IPS-NIHi11 (cell line): ENCODE data around the gene TMC1.
A peak's percentile ranks its signal among the peaks of the same experiment; 100 is the strongest.
"Not testable (repeated sequence)": the region's sequence is repeated elsewhere in the genome, so short reads cannot be mapped to it uniquely, and the experiment has no call there.

Experiments used
- DNase-seq: peaks from one replicate; pipeline ENCODE4 v3.0.0; 2012; ENCODE audit warnings: mixed read lengths, low spot score

The TMC1 gene

GRCh38 chr9:72526901-72527800, 5.7 kb downstream of the TMC1 start:
- DNase-seq, result peak; percentile 63

- no peak for DNase-seq
Measured at GRCh38 chr9:72527801-72528195, 6.4 kb downstream of the TMC1 start.

- no peak for DNase-seq
Measured at GRCh38 chr9:72529531-72529930, 8.1 kb downstream of the TMC1 start.

DNA sequence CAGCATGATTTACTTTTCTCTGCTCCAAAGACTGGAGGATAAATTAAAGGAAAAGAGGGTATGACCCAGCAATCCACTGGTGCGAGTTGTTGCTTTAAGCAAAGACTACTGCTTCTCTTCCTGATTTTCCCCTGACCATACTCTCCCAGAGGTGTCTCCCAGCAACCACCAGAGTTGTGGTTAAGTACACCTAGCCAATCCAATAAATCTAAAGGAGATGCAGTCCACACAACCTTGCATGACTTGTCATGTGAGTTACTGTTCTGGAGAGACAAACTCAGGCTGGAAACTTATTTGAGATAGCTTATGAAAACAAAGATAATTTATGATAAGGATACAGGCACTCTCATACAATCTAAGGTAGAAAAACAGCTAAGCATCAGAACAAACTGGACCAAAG, 11.9 kb downstream of the TMC1 start:
- DNase-seq, result no peak

DNA sequence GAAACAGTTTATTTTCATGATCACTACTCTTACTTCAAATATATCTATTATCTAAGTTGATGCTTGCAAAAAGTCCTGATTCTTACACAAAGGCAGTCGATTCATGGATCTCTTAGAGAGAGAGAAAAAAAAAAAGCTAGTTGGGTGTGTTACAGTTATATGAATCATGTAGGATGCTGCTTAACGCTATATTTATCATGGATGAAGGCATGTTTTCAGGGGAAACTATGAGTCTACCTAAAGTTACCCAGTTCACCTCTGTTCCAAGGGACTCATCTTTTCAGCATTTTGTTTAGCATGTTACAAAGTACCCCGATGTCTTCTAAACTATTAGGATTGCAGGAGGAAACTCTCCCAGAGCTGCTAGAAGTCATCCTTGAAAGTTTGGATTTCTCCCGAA, 13.5 kb downstream of the TMC1 start:
- DNase-seq, result no peak

- no peak for DNase-seq
Measured at GRCh38 chr9:72537011-72537545, 15.7 kb downstream of the TMC1 start.

- DNase-seq, result no peak
Measured at GRCh38 chr9:72537671-72538070, 16.3 kb downstream of the TMC1 start.

DNA sequence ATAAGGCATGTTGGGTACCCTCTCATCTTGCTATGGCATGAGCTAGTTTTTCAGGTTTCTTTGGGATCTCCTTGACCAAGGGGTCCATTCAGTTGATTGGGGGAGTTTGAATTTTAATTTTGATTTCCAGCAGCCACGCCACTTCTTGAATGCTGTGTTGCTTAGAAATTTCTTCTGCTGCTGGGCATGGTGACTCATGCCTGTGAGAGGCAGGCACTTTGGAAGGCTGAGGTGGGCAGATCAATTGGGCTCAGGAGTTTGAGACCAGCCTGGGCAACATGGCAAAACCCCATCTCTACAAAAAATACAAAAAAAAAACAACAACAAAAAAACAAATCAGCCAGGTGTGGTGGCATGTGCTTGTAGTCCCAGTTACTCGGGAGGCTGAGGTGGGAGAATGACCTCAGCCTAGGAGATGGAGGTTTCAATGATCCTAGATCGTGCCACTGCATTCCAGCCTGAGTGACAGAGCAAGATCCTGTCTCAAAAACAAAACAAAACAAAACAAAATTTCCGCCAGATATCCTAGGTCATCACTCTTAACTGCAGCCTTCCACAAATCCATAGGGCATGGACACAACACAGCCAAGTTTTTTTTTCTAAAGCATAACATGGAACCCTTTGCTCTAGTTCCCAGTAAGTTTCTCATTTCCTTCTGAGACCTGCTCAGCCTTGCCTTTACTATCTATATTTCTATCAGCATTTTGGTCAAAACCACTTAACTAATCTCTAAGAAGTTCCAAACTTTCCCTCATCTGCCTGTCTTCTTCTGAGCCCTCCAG, 17.7 kb downstream of the TMC1 start:
- DNase-seq, result no peak

DNA sequence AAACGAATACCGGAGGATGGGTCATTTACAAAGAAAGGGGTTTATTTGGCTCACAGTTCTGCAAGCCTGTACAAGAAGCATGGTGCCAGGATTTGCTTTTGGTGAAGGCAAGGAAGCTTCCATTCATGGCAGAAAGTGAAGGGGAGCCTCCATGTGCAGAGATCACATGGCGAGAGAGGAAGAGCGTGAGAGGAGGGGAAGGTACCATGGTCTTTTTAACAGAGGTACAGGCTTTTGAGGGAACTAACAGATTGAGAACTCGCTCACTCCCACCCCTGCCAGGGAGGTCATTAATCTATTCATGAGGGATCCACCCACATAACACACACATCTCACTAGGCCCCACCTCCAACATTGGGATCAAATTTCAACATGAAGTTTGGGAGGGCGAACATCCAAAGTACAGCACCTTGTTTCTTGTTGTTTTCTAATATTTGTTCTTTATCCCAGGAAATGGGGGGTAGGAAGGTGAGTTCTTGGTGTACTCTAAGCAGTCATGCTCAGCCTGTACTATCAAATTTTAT, 18.5 kb downstream of the TMC1 start:
- DNase-seq, result peak; percentile 46

GRCh38 chr9:72540348-72540873, 19.0 kb downstream of the TMC1 start:
- DNase-seq, result no peak

DNA sequence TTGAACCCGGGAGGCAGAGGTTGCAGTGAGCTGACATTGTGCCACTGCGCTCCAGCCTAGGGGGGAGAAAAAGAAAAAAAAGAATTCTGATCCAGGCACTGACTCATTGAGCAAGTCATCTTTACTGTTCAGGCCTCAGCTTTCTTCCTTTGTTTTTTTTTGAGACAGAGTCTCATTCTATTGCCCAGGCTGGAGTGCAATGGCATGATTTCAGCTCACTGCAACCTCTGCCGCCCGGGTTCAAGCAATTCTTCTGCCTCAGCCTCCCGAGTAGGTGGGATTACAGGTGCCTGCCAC, 21.1 kb downstream of the TMC1 start:
- DNase-seq, result not testable (repeated sequence)

- no peak for DNase-seq
Measured at GRCh38 chr9:72542917-72543316, 21.5 kb downstream of the TMC1 start.

- no peak for DNase-seq
Measured at GRCh38 chr9:72551306-72551705, 29.9 kb downstream of the TMC1 start.

DNA sequence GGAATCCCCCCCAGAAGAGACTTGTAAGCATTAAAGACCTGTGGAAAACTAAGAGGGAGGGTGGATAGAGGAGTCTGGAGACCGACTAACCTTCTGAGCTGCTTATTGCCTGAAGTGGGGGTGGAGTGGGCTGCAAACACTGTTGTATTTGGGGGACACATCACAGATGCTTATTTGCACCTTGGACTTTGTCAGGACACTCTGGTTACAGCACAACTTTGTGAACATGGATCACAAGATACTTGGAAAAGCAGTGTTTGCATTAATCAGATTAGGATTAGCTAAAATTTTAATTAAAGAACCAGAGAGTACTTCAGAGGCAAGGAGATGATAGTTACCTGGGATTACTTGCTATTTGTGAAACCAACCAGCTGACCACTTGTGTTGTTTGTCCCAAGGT, 30.9 kb downstream of the TMC1 start:
- no peak for DNase-seq

DNA sequence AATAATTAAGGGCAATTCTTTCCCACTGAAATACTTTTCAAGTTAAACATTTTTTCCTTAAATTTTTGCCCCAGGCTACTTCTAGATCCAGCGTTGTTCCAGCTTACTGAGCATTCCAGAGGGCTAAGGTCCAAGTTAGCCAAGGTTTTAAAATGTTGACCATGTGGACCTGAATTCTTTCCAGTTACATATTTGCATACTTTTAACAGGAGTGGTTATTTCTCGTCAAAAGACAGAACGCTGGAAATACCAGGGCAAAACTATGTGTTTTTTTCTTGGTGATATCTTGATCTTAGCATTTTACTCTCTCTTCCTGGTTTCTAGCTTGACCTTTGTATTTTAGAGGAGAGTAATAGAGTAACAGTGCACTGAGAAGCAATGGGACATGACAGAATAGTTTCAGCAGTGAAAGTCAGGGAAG, 32.8 kb downstream of the TMC1 start:
- peak; percentile 17 for DNase-seq

DNA sequence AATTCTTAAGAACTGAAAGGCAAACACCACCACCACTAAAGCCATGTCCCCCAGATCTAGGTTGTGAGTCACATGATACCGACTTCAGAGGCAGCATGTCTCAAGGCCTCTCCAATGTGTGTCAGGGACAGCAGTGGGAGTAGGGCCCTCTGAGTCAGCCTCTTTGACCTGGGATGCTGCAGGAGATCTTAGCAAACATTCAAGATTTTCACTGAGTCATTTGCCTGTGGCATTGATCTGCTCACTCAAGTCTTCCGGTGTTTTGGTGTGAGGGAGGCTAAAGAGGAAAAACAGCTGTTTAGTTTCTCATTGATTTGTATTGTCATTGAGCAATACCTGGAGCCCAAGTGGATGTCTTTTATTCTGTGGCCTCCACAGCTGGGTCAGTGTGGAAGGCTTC, 36.1 kb downstream of the TMC1 start:
- DNase-seq, result peak; percentile 17

GRCh38 chr9:72560086-72560485, 38.7 kb downstream of the TMC1 start:
- no peak for DNase-seq

DNA sequence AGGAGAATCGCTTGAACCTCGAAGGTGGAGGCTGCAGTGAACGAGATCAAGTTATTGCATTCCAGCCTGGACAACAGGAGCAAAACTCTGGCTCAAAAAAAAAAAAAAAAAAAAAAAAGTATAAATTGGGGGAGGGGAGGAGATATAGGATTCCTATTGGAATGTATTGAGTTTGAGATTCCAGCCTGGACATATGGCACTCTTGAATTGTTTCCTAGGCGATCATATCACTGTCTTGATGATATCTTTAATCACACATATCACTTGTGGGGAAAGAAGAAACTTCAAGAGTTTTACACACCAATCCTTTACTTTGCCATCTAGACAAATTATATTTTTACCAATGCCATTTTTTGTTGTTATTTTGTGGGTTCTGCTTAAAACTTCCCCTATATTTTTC, 42.4 kb downstream of the TMC1 start:
- DNase-seq, result no peak

GRCh38 chr9:72564479-72565281, 43.3 kb downstream of the TMC1 start:
- no peak for DNase-seq

DNA sequence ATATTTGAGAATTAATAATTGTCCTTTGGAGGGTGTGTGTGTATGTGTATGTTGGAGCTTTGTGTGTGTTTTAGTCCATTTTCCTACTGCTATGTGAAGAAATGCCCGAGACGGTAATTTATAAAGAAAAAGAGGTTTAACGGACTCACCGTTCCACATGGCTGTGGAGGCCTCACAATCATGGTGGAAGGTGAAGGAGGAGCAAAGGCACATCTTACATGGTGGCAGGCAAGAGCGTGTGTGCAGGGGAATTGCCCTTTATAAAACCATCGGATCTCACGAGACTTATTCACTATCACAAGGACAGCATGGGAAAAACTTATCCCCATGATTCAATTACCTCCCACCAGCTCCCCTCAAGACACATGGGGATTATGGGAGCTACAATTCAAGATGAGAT, 44.1 kb downstream of the TMC1 start:
- DNase-seq, result no peak

GRCh38 chr9:72574156-72574810, 52.9 kb downstream of the TMC1 start:
- DNase-seq, result no peak
